Nephron progenitor cell (in vitro differentiated cells): ENCODE measurements around the gene ID3.

ENCODE experiments used
- DNase-seq: peaks from one replicate; pipeline ENCODE4 v3.0.0; 2021
- H3K27ac Mint-ChIP-seq: 2 replicates; pipeline ENCODE4 v1.8.0; 2021; ENCODE audit warnings: mild to moderate bottlenecking, moderate library complexity, mixed read lengths
- H3K27me3 Mint-ChIP-seq: 2 replicates; pipeline ENCODE4 v1.8.0; 2021; ENCODE audit warnings: mild to moderate bottlenecking, low read depth, mixed read lengths; ENCODE audit not compliant: poor library complexity
- H3K36me3 Mint-ChIP-seq: 2 replicates; pipeline ENCODE4 v1.8.0; 2021; ENCODE audit warnings: low read depth, mixed read lengths
- H3K4me1 Mint-ChIP-seq: 2 replicates; pipeline ENCODE4 v1.8.0; 2021; ENCODE audit warnings: mixed read lengths
- H3K4me3 Mint-ChIP-seq: 2 replicates; pipeline ENCODE4 v1.8.0; 2021; ENCODE audit warnings: mild to moderate bottlenecking, moderate library complexity, mixed read lengths
- H3K9me3 Mint-ChIP-seq: 2 replicates; pipeline ENCODE4 v1.8.0; 2021; ENCODE audit warnings: mild to moderate bottlenecking, moderate library complexity, mixed read lengths
- TF ChIP-seq, protein P1 (sequence below): fragments of 200-600 bp; sonication (generic); IDR thresholded peaks from 2 replicates; pipeline ENCODE4 v1.5.0; 2021; ENCODE audit warnings: antibody characterized with exemption

ID3 gene

DNA sequence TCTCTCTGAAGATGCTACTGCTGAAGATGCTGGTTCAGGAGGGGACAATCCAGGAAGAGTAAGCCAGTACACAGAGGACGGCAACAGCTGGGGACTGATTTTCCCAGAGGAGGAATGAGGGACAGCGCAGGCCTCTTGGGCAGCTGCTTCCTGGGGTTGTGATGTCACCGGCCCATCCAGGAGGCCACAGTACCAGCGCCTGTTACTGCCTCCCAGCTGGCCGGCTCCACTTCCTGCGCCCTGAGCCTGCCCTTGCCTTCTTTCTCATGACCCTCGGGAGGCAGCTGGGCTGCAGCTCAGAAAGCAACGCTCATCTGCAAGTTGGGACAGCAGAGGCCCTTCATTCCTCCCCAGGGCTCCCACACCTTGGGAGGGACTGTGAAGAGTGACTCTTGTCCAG lies 21.9 kb upstream of the ID3 start:
- DNase-seq, result no peak
- no peak overlapping the region for H3K4me3 Mint-ChIP-seq

DNA sequence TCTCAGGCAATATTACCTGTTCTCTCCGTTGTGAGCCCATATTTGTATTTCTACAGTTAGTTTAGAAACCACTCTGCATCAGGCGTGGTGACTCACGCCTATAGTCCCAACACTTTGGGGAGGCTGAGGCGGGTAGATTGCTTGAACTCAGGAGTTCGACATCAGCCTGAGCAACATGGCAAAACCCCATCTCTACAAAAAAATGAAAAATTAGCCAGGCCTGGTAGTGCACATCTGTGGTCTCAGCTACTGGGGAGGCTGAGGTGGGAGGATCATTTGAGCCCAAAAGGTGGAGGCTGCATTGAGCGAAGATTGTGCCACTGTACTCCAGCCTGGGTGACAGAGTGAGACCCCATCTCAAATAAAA lies 19.7 kb upstream of the ID3 start:
- DNase-seq, result no peak
- peaks cover 6% of the 10 kb centered on the region for H3K36me3 Mint-ChIP-seq
- H3K27ac Mint-ChIP-seq, result peak overlapping the region; percentile 18
- TF ChIP-seq, protein P1, sequence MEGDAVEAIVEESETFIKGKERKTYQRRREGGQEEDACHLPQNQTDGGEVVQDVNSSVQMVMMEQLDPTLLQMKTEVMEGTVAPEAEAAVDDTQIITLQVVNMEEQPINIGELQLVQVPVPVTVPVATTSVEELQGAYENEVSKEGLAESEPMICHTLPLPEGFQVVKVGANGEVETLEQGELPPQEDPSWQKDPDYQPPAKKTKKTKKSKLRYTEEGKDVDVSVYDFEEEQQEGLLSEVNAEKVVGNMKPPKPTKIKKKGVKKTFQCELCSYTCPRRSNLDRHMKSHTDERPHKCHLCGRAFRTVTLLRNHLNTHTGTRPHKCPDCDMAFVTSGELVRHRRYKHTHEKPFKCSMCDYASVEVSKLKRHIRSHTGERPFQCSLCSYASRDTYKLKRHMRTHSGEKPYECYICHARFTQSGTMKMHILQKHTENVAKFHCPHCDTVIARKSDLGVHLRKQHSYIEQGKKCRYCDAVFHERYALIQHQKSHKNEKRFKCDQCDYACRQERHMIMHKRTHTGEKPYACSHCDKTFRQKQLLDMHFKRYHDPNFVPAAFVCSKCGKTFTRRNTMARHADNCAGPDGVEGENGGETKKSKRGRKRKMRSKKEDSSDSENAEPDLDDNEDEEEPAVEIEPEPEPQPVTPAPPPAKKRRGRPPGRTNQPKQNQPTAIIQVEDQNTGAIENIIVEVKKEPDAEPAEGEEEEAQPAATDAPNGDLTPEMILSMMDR, result no peak
- peaks cover 7% of the 10 kb centered on the region for H3K27me3 Mint-ChIP-seq
- no peak overlapping the region for H3K4me3 Mint-ChIP-seq
- H3K4me1 Mint-ChIP-seq, result peaks cover 64% of the 10 kb centered on the region
- peaks cover 9% of the 10 kb centered on the region for H3K9me3 Mint-ChIP-seq

More for the DNA sequence above, 21.9 kb upstream of the ID3 start:
- Mint-ChIP-seq H3K9me3 (no peaks in the 10 kb centered on the region), H3K27ac (peak overlapping the region; percentile 87), H3K27me3 (peaks cover 8% of the 10 kb centered on the region), H3K36me3 (no peaks in the 10 kb centered on the region), H3K4me1 (peaks cover 51% of the 10 kb centered on the region)
- TF ChIP-seq, protein P1, result no peak

DNA sequence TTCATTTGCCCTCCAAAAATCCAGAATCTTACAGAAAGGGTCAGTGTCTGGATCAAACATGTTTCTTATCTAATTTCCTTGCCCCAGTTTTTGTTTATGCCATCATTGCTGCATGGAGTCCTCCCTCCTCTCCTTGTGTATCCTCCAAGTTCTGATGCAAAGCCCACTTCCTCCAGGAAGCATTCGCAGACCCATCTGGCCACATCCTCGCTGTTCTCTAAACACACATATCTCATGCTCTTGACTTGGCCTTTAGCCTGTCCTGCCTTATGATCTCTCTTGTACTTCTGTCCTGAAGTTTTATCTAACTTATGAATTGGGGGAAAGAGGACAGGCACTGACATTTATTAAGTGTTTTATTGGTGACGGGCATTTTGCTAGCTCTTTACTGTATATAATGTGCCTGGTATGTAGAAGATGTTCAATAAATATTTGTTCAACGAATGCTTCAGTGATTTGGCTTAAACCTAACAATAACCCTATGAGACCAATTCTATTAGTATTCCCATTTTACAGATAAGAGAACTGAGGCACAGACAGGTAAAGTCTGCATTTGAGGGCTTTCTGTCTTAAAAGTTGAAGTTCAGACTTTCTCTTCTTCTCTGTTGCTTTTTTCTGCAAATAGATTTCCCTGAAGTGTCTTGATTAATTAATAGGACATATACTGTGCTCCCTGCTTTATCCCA lies 19.2 kb upstream of the ID3 start:
- TF ChIP-seq, protein P1, result no peak
- Mint-ChIP-seq H3K4me3 (no peak overlapping the region), H3K9me3 (peaks cover 9% of the 10 kb centered on the region), H3K4me1 (peaks cover 64% of the 10 kb centered on the region), H3K27me3 (peaks cover 7% of the 10 kb centered on the region), H3K36me3 (peaks cover 6% of the 10 kb centered on the region), H3K27ac (peak overlapping the region; percentile 18)
- DNase-seq, result no peak

DNA sequence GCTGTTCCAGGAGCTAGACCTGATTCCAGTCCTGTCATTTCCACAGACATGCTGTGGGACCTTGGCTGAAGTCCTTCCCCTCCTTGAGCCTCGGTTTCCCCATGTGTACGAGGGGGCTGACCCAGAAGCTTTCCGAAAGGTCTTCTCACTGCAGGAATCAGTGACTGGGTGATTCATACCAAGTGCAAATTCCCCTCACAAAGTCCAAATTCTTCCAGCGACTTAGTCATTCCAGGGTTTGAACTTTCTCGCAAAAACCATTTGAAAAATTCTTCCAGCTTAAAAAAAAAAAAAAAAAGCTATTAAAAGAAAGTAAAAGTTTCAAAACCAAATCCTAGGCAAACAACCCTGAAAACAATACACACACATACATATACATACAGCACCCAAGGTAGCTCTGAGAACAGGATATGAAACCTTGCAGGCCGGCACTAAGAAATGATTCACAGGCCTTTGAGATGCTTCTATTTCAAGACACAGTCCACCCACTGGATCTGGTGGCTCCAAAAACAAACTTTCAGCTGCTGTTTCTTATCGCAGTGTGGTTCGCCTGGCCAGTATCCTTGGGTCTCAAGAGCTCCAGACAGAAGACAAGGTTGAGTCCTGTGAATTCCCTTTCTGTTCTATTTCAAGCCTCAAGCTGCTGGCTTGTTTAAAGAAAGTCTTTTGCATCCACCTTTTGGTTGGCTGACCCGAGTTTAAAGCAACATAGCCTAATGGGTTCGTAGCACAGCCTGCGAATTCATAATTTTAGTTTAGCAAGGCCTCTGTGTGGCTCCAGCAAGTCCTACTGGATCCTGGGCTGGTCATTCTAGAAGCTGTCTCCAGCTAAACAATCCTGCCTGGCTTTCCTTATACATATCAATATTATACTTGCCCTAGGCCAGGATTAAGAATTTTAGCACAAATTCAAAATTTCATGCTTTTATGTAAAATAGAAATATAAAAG lies 18.0 kb upstream of the ID3 start:
- peaks cover 8% of the 10 kb centered on the region for H3K27me3 Mint-ChIP-seq
- peak overlapping the region; percentile 90 for H3K27ac Mint-ChIP-seq
- no peak overlapping the region for H3K4me3 Mint-ChIP-seq
- H3K9me3 Mint-ChIP-seq, result peaks cover 9% of the 10 kb centered on the region
- peaks cover 6% of the 10 kb centered on the region for H3K36me3 Mint-ChIP-seq
- H3K4me1 Mint-ChIP-seq, result peaks cover 74% of the 10 kb centered on the region
- no peak for DNase-seq
- TF ChIP-seq, protein P1, result no peak

DNA sequence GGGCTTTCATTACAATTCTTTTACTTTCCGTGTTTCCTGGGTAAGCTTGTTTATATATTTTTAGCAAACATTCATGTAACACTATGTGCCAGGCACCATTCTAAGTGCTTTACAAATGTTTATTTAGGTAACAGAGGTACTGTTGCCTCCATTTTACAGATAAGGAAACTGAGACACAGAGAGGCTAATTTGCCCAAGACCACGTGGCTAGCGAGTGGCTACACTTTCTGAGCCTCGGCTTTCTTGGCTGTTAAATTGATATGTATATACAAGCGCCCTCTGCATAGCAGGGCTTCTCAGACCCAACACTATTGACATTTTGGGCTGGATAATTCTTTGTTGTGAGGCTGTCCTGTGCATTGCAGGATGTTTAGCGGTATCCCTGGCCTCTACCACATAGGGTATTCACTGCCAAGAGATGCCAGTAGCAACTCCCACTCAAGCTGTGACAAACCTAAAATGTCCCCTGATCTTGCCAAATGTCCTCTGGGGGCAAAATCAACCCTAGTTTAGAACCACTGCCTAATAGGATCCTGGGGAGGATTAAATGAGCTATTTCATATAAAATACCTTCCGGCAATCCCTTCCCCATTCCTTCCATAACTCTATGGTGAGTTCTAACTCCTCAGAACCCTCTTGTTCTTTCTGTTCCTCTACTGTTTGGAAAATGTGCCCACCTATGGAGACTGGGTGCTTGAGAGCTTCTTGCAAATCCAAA lies 17.2 kb upstream of the ID3 start:
- DNase-seq, result no peak
- Mint-ChIP-seq H3K27me3 (peaks cover 10% of the 10 kb centered on the region), H3K4me3 (no peak overlapping the region), H3K27ac (no peak overlapping the region), H3K36me3 (peaks cover 6% of the 10 kb centered on the region), H3K4me1 (peaks cover 72% of the 10 kb centered on the region), H3K9me3 (peaks cover 9% of the 10 kb centered on the region)
- TF ChIP-seq, protein P1, result no peak
